Putamen (tissue), 1 donor: ENCODE measurements around the gene PDE4D.

Experiments
- DNase-seq: peaks from one replicate; pipeline ENCODE4 v3.0.0-alpha.2; 2016; ENCODE audit warnings: low spot score

PDE4D gene

DNA sequence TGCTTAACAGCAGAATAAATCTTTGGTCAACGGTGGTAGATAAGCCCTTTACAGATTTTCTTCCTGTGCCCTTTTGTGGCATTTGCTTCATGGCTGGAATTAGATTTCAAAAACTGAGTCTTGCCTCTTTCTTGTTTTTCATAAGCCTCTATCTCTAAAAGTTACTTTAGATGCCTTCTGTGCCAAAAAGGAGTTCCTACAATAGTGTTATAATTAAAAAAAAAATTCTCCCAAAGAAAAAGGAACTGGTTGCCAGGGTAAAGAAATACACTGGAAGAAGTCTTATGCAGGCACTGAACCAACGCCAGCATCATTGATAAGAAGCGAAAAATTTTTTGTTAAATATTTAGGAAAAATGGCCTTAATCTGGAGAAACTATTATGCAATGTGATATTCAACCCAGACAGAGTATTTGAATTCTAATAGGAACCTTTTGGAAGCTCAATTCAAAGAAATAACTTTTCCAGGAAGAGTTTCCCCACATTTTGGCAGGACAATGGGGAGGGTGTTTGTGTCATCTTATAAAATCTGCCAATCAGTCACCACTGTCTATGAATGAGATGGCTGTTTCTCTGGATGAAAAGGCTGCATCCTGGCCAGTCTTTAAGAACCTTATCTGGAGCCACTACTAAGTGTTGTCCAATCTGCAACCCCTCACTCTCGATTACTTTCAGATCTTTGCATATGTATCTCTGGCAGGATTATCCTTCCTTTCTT, 608.1 kb downstream of the PDE4D start:
- no peak for DNase-seq

DNA sequence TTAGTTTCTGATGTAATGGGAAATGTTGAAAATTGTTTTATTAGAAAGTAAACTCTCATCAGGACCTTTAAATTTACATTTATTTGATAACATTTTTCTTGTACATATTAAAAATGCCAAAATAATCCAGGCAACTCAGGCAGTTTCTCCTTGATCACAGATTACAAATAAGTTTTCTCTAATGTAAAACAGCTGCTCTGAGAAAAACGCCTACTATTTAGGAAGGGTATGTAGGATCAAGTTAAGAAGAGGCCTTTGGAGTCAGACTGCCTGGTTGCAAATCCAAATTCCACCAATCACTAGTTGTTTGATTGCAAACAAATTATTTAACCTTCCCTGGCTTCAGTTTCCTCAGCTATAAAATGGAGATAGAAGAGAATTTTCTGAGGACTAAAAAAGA, 610.8 kb downstream of the PDE4D start:
- DNase-seq: no peak

GRCh38 chr5:59279979-59280378, 613.5 kb downstream of the PDE4D start:
- DNase-seq: no peak

- DNase-seq: no peak
Observed at GRCh38 chr5:59276917-59277372, 616.6 kb downstream of the PDE4D start.

DNA sequence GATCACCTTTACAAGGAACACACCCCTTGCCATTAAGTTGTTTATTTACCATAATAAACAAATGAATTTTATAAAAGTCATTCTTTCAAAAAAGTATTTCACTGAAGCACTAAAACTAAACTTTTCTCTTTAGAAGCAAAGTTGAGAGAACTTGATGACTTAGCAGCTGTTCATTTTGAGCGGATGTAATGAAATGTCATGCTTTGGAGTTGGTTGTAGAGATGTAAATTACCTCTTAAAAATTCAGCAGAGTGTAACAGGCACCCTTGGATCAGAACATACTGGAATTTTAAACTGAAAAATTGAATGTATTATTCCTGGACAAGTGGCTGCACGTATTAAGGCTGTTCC, 617.2 kb downstream of the PDE4D start:
- no peak for DNase-seq

DNA sequence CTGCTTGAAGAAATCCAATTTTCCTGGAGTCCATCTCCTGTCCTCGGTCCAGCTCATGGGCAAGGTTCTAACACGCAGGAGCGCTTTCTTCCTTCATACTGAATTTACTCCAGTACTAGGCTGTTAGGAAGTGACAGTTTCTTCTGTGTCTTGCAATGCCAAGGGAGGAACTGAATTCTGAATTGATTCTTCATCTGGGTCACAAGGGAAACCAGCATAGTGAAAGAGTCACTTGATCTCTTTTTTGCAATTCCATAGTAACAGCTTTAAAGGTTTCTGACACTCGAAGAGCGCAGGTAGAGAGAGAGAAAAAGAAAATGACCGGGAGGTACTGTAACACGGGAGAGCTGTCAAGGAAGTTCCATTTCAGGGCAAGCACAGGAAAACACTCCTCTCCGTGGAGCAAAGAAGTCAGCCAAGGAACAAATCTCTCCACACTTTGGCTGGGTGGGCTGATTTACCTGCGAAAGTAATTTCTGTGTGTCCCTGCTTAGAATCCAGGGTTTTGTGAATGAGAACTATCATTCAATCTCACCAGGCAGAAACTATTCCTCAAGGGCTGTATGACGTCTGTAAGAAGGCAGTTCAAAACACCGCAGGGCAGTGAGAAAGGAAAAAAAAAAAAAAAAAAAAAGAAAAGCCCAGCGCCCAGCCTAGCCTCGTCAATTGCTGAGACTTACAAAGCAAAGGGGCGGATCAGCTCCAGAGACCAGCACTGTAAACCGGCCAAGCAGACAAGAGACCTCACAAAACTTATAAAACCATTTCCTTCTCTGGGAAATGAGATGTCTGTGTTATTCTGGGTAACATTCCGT, 617.8 kb downstream of the PDE4D start:
- DNase-seq: peak; percentile 4

DNA sequence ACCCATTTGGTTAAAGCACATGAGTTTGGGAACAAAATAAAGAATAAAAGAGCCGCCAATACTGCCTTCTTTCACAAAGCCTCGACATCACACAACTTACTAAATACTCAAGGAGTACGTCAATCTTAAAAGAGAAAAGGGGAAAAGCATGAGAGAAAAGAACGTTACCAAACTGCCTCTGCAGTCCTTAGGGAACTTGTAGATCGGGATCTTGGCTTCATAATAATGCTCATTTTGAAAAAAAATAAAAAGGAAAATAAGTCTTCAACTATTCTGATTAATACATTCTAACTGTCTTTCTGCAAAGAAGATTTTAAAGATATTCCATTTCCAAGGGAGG, 618.4 kb downstream of the PDE4D start:
- DNase-seq: no peak

DNA sequence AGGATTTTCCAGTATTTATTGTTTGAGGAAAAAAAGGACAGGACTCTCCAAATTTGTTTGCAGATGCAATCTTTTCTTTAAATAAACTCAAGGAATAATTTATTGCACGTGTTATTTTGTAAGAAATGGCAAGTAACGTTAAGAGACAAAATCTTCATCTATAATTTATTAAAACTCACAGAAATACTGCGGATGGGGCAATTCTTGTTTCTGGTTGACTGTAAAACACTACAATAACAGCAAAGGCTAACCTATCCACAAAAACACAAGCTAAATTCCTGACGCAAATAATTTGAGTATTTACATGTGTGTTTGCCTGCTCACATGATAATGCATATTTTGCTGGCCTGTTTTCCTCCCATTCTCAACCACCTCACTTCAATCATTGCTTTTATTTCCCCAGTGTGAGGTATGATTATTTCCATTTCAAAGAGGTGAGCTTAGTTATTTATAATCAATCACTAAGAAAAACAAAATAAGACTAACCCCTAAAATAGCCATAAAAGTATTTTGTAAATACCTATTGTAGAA, 619.4 kb downstream of the PDE4D start:
- no peak for DNase-seq

DNA sequence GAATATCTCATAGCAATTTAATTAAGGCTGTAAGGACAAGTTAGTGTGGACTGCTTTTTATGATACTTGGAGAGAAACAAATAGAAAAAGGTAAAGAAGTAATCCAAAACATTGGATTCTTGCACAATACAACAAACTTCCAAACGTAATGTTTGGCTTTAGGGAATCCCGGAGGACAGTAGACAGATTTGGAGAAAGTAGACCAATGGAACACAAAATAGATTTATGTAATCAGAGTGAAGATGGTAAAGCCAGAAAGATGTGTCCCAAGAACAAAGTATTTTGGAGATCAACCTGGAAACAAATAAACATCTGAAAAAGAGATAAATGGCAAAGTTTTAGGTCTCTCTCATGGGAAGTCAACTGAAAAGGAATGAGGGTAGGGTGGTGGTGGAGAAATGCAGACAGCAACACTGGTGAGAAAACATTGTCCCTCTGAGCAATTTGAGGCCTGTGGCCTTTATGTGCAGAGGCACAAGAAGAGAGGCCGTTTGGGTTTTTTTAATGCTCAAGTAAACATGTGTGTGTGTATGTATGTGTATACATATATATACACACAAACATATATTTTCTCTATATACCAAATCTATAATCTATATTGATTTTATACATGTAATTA, 620.6 kb downstream of the PDE4D start:
- DNase-seq: no peak

DNA sequence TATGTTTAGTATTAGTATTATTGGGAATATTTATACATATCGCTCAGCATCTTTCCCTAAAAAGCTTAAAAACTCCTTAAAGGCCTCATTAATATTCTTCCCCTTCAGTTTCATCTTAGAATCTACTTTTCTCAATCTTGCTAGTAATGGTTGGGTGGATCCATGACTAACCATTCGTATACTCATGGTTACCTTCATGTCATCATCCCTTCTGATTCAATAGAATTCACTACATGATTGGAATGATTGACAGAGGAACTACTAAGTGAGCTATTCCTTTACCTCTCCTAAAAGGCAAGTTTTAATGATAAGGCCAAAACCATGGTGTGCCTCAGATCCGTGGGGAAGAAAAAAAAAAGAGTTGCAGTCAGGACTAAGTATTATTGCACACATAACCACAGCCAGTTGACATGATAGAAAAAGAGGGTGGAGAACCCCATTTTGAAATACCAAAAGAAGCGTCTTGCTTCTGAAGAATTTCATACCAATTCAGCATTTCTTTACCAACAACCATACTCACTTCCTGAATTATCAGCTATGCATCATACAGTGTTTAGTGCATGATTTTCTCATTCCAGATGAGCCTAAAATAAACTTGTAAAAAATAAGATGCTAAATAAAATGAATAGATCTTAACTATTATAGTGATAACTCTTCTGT, 624.6 kb downstream of the PDE4D start:
- DNase-seq: no peak

DNA sequence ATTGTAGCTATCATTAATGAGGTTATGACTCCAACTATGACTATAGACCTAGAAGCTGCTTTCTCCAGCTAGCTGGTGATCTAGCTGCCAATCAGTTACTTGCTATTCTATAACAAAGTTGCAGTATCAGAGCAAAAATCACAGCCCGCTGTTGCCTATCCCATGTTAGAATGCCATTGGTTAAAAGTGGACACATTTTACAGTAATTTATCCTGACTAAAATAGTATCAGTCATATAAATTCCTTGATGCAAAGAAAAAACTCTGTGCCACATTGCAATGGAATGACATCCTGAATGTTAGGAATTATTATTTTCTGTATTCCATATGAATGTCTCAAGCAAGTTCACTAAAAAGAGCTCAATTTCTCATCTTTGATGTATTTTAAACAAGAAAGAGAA, 626.5 kb downstream of the PDE4D start:
- no peak for DNase-seq

GRCh38 chr5:59266410-59266809, 627.1 kb downstream of the PDE4D start:
- DNase-seq: no peak

- DNase-seq: no peak
Observed at GRCh38 chr5:59264639-59265245, 628.8 kb downstream of the PDE4D start.

DNA sequence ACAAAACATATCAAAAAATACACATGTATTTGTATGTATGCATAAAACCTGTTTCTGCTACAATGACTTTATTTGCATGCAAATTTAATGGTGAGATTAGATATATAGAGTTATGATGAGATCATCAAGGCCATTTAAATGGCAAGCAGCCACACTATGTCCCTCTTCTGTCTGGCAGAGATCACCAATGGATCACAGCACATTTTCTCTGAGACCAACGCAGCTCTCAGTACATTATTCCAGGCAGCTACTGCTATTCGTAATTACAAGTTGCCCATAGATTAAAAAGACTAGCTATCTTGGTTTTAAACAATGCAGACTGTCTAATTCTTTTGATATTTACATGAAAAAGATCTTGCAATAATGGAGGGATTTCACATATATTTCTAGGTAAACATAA, 629.5 kb downstream of the PDE4D start:
- no peak for DNase-seq

- DNase-seq: no peak
Observed at GRCh38 chr5:59261969-59262368, 631.6 kb downstream of the PDE4D start.

DNA sequence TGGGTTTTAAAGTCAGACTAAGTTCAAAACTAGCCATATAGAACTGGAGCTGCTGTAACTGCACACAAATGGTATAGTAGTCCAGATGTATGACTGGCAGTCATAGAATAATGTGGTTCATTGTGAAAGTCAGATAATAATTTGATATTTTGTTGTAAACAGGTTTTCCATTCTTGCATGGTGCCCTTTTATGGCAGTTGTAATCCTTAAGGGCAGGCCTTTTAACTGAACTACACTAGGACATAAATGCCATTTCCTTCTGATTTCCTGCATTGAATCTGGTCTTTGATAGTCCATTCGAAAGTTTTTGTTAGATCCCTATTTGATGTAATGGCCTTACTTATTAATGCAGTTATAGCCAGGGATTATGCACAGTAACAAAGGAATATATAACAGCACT, 632.6 kb downstream of the PDE4D start:
- no peak for DNase-seq

DNA sequence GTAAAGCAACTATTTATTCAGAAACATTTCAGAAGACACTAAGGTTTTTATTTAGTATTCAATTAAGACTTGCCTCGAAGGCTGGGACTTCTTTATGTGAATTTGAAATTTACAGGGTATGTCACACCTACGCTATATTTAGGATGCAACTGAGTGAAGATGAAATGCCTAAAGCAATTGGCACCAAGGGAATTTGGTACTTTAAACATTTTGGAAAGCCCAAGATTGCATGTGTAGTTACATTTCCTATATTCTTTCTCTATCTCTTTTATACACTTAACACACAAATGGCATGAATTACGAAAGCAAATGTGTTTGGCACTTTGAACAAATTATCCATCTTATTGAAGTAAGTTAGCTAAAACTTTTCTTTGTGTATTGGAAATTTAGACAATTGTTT, 633.3 kb downstream of the PDE4D start:
- DNase-seq: no peak

DNA sequence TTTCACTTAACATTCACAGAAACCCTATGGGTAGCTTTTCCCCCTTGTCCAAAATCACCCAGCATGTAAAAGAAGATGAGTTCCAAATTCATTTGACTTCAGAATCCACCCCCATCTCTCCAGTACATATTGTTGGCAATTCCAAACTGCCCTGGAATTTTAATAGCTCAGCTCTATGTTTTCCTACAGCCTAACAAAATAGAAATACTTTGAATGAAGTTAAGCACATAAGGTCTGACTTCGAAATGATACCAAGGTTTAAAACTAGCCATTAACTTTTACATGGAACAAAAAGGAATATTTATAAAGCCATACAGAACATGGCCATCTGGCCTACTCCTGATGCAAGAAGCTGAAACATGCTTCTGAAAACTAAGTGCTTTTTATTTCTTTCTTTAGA, 634.3 kb downstream of the PDE4D start:
- DNase-seq: no peak

DNA sequence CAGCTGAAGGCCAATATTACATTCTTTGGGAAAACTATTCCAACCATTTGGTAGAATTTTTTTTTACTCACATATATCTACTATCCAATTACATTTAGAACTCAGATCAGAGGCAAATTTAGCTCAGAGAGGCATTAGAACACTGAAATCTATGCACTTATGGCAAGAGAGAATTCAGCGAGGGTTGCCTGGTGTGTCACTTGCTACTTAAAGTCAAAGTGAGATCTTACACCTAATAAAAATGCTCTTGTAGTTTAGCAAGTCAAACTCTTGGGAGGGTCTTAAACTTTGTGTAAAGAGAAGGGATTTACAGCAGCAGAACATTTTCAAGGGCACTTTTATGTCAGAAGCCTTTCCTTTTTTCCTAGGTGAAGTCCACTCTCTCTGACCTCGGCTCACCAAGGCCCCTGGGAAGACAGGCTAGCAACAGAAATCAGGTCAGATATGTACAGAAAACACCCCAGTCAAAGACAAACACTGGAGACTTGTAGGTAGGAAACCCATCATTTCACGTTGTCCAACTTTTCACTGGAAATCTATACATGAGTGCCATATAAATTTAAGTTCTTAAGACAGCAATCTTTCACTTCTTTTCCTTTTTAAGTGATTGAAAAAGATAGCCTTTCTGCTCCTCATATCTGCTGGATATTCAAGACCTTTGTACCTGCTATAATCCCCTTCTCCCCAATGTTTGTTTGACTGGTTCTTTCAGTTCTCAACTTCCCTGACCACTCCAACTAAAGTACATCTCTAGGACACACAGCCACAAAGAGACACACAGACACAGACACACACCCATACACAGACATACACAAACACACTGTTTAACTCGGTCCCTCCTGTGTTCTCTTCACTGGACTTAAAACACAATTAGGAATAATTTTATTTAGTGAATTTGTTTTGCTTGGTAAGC, 635.8 kb downstream of the PDE4D start:
- DNase-seq: no peak

DNA sequence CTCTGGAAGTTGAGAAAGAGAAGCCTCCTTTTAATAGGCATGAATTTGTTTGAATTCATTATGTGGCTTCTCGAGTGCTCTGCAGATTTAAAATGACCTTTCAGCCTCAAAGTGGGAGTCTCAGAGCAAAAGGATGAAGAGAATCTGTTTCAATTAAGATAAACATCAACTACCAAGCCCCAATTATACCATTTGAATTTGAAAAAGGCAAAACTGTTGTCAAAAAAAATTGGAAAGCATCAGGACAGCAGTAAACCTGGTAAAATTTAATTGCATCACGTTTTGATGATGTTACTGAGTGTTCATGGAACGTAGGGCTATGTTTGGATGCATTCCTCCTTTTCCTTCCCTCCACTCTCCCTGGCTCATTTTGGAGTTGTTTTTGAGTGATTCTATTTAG, 637.2 kb downstream of the PDE4D start:
- no peak for DNase-seq

DNA sequence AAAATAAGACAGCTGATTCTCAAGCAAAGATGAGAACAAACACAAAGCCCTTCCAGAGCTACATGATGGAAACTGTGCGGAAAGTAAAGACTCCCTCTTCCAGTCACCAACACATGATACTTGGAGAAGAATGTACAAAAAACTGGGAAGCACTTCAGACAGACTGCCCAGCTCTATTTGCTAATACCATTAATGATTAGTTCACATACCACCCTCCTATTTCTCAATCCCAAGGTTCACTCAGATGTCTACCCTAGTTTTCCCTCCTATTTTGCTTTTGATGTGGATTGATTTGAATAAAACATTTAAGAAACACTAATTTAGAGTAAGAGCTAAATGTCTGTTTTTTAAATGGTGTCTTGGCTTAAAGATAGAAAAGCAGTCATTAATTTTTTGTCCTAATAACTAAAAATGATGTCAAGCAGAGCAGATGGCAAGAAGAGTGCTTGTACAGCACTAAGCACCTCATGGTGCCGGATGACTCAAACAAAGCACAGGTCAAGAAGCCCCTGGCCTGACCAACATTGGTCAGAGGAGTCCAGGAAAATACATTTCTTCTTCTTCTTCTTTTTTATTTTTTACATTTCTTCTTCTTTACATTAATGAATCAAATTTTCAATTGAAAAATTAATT, 639.4 kb downstream of the PDE4D start:
- DNase-seq: no peak
